ENCODE results near the gene OR4E2.

OR4E2 gene

DNA sequence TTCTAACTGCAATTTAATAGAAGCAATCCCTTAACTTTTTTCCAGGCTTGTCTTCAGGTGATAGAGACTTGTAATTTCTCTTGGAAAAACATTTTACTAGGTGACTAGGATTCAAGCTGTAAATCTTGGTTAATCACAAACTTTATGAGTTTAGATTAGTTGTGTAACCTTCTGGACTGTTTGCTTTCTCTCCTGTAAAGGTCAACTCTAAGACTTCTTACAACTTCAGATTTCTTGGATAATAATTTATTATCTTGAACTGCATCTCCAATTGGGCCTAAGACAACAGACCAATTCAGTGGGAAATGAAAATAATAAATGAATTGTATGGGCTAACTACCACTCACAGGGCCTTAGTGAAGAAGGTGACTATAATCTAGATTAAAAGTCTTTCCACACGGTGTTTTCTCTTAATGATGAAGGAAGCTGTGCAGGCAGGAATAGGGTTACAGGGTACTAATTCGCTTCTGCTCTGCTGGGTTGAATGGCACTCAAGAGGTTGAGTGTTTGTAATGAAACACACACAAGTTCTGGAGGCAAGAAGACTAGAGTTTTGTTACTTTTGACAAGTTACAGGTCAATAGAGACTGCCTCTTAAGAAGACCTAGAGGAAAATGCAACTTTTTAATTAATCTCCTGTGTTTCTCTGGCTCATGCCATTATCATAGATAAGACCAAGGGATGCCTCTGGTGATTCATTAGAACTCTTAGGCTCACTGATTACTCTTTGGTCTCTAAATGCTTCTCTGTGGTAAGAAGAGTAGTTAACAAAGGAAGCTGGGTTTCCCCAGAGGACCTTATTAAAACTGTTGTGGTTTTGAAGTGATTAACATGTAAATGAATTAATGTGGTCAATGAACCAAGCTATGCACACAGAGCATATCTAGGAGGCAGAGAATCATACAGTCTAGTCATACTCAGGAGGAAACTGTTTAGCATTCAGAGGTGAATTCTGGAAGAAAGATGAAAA is 50.0 kb downstream of the OR4E2 start:
- H3K36me3 ChIP-seq (ENCODE audit: insufficient read depth), result no peaks in the 10 kb centered on the region
- H3K79me2 ChIP-seq (ENCODE audit: insufficient read depth, low read depth), result no peaks in the 10 kb centered on the region
- H3K27ac ChIP-seq, result no peak overlapping the region
- H2AFZ ChIP-seq (ENCODE audit: low read depth), result no peak overlapping the region
- no peaks in the 10 kb centered on the region for H4K20me1 ChIP-seq (ENCODE audit: insufficient read depth)
- H3K27me3 ChIP-seq (ENCODE audit: insufficient read depth, low read depth), result no peaks in the 10 kb centered on the region
- TF ChIP-seq, protein P1, sequence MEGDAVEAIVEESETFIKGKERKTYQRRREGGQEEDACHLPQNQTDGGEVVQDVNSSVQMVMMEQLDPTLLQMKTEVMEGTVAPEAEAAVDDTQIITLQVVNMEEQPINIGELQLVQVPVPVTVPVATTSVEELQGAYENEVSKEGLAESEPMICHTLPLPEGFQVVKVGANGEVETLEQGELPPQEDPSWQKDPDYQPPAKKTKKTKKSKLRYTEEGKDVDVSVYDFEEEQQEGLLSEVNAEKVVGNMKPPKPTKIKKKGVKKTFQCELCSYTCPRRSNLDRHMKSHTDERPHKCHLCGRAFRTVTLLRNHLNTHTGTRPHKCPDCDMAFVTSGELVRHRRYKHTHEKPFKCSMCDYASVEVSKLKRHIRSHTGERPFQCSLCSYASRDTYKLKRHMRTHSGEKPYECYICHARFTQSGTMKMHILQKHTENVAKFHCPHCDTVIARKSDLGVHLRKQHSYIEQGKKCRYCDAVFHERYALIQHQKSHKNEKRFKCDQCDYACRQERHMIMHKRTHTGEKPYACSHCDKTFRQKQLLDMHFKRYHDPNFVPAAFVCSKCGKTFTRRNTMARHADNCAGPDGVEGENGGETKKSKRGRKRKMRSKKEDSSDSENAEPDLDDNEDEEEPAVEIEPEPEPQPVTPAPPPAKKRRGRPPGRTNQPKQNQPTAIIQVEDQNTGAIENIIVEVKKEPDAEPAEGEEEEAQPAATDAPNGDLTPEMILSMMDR (conservative IDR thresholded peaks at IDR 0.05; ENCODE audit: low read depth, low read length), result no peak
- H3K9ac ChIP-seq, result no peak overlapping the region
- peak overlapping the region; percentile 18; the same call in 1 of the 2 replicates for H3K4me2 ChIP-seq
- no peak overlapping the region for H3K4me3 ChIP-seq (IDR thresholded peaks at IDR 0.05; ENCODE audit: insufficient read depth, low read depth, low read length)
- peaks cover 24% of the 10 kb centered on the region for H3K4me1 ChIP-seq (ENCODE audit: low read depth, poor library complexity, severe bottlenecking)

DNA sequence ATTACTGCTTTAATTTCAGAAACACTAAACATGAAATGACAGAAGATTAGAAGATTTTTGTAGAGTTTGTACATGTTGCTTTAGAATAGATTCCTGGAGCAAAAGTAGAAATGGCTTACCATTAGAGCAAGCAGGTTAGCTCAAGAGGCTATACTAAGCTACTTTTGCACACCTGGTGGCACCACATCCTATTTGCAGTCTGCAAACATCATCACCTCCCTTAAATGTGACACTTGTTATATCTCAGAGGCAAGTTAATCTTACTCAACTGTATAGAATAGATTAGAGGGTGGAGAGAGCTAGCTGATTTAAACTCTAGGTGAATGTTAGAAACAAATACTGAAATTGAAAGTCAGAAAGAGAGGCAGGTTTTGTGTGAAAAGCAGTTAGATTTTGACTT is 50.7 kb downstream of the OR4E2 start:
- H4K20me1 ChIP-seq (ENCODE audit: insufficient read depth), result no peaks in the 10 kb centered on the region
- no peak overlapping the region for H3K4me3 ChIP-seq (IDR thresholded peaks at IDR 0.05; ENCODE audit: insufficient read depth, low read depth, low read length)
- no peaks in the 10 kb centered on the region for H3K79me2 ChIP-seq (ENCODE audit: insufficient read depth, low read depth)
- H3K27me3 ChIP-seq (ENCODE audit: insufficient read depth, low read depth), result no peaks in the 10 kb centered on the region
- H3K27ac ChIP-seq, result no peak overlapping the region
- TF ChIP-seq, protein P1 (conservative IDR thresholded peaks at IDR 0.05; ENCODE audit: low read depth, low read length), result no peak
- peaks cover 24% of the 10 kb centered on the region for H3K4me1 ChIP-seq (ENCODE audit: low read depth, poor library complexity, severe bottlenecking)
- H3K9ac ChIP-seq, result no peak overlapping the region
- no peak overlapping the region for H2AFZ ChIP-seq (ENCODE audit: low read depth)
- peak overlapping the region; percentile 18; the same call in 1 of the 2 replicates for H3K4me2 ChIP-seq
- H3K36me3 ChIP-seq (ENCODE audit: insufficient read depth), result no peaks in the 10 kb centered on the region

DNA sequence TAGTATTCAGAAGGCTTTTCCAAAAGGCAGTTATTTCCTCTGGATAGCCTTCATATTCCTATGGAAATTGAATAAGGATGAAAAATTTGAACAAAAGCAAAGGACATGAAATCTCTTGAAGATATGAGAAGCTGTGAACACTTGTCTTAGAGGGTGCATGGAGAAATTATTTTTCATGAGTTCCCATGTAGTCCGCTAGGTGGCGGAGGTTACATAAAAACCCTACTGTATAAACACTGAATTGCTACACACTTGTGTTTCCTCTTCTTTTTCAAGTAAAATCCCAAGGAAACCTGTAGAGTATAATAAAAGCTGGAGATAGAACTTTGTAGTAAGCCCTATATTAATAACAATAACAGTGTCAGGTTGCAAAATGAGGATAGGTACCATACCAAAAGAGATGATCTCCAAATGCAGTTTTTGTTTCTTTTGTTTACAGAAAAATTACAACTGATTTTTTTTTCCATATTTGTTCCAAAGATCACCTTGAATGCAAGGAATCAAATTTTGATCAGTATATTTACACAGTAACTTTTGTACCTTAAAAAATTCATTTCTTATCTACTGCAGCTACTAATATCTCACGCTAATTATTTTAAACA is 57.8 kb downstream of the OR4E2 start:
- TF ChIP-seq, protein P1 (conservative IDR thresholded peaks at IDR 0.05; ENCODE audit: low read depth, low read length), result peak; percentile 75
- H3K4me1 ChIP-seq (ENCODE audit: low read depth, poor library complexity, severe bottlenecking), result no peaks in the 10 kb centered on the region
- H3K27ac ChIP-seq, result no peak overlapping the region
- H3K4me3 ChIP-seq (IDR thresholded peaks at IDR 0.05; ENCODE audit: insufficient read depth, low read depth, low read length), result no peak overlapping the region
- no peaks in the 10 kb centered on the region for H3K27me3 ChIP-seq (ENCODE audit: insufficient read depth, low read depth)
- H4K20me1 ChIP-seq (ENCODE audit: insufficient read depth), result no peaks in the 10 kb centered on the region
- H3K79me2 ChIP-seq (ENCODE audit: insufficient read depth, low read depth), result no peaks in the 10 kb centered on the region
- no peak overlapping the region for H3K4me2 ChIP-seq
- no peak overlapping the region for H3K9ac ChIP-seq
- H2AFZ ChIP-seq (ENCODE audit: low read depth), result no peak overlapping the region
- H3K36me3 ChIP-seq (ENCODE audit: insufficient read depth), result no peaks in the 10 kb centered on the region

DNA sequence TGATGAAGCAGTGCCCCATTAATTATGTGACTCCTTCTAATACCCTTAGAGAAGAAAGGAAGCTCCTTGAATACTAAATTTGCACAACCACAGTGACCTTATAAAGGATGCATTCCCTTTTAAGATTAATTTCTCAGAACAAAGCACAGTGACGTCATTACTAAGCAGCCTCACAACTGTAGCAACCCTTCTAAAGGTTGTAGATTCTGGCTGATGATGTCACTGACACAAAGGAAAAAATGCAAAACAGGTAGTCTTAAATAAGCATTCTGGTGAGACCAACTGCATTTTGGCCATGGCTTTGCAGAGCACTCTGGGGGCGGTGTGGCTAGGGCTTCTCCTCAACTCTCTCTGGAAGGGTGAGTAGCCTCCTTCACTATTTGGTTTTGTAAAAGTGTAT is 58.4 kb downstream of the OR4E2 start:
- TF ChIP-seq, protein P1 (conservative IDR thresholded peaks at IDR 0.05; ENCODE audit: low read depth, low read length), result no peak
- Histone ChIP-seq H3K36me3 (ENCODE audit: insufficient read depth) (no peaks in the 10 kb centered on the region), H3K27me3 (ENCODE audit: insufficient read depth, low read depth) (no peaks in the 10 kb centered on the region), H3K79me2 (ENCODE audit: insufficient read depth, low read depth) (no peaks in the 10 kb centered on the region), H4K20me1 (ENCODE audit: insufficient read depth) (no peaks in the 10 kb centered on the region), H3K4me3 (IDR thresholded peaks at IDR 0.05; ENCODE audit: insufficient read depth, low read depth, low read length) (no peak overlapping the region), H2AFZ (ENCODE audit: low read depth) (no peak overlapping the region), H3K4me1 (ENCODE audit: low read depth, poor library complexity, severe bottlenecking) (no peaks in the 10 kb centered on the region), H3K27ac (no peak overlapping the region), H3K9ac (no peak overlapping the region), H3K4me2 (no peak overlapping the region)
